Measurements from ENCODE around the gene ZNF728. TPM values are rescaled to one million over a fixed set of nuclear protein-coding genes. Genes with fewer than 3 reads are reported as not detected.
"Not testable (repeated sequence)": the region's sequence is repeated elsewhere in the genome, so short reads cannot be mapped to it uniquely, and the experiment has no call there.

Gene ZNF728
- not detected for polyA plus RNA-seq (ENCODE audit: insufficient read length)

DNA sequence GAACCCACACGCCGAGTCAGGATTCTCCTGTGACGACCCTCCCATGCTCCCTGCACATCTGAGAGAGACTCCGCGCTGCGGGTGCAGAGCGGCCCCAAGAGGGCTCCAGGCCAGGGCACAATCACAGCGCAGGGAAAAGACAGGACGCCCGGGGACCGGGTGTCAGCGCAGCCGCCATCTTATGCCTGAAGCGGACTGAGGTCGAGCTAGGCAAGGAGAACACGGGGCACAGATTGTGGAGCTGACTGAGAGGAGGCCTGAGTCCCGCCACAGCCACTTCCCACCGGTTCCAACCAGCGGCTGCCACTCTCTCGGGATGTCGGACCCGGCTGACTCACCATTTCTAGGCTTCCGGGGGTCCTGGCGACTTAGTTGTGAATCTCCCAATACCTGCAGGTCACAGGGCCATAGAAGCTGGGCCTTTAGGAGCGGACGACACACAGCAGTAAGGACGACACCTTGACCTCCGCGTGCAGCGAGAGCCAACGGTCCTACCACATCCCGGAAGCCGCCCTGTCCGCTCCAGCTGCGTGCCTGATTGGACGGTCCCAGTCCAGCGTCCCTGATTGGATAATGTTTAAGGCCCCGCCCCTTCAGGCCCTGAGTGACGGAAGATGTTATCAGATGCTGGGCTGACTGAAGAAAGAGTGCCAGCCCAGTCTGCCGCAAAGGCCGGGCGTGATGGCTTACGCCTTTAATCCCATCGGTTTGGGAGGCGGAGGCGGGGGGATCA, at the start of gene ZNF728:
Gene ZNF728 (minus strand): TSS at position 487 of the 733 bp plus-strand sequence. CDS start 146 bp downstream, at position 341.
- no peak for DNase-seq

- no peak for DNase-seq
These were observed 49.4 kb upstream of the ZNF728 start for GRCh38 chr19:23052349-23052748.

GRCh38 chr19:23049256-23049655, 46.3 kb upstream of the ZNF728 start:
- no peak for DNase-seq

DNA sequence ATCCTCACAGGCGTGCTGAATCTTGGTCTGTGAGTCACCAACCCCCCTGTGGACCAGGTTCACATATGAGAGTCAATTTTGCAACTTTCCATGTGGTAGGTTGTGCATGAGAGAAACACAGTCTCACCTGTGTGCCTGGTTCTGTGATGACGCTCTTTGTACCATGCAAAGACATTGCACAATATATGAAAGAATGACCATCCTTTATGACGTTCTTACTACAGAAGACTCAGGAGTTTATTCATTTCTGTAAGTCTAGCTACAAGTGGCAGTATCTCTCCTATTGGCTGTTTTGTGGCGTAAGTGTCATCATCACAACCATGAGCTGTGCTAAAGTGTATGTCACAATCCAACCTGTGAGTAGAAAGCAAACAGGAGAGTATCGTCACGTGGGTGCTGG, 43.8 kb upstream of the ZNF728 start:
- DNase-seq: no peak

DNA sequence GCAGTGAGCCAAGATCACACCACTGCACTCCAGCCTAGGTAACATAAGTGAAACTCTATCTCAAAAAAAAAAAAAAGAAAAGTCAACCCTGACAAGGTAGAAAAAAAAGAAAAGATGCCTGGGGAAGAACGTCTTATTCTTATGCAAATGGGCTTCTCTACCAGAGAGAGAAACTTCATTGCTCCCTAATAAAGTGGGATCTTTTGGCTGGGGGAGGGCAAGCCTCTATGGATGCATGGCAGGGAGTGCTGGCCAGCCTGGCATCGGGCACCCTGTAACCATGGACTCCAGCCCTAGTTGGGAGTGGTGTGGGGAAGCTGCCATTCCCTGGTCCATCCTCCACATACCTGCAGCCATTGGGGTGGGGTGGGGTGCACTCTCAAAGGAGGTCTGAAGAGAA, 30.7 kb upstream of the ZNF728 start:
- no peak for DNase-seq

DNA sequence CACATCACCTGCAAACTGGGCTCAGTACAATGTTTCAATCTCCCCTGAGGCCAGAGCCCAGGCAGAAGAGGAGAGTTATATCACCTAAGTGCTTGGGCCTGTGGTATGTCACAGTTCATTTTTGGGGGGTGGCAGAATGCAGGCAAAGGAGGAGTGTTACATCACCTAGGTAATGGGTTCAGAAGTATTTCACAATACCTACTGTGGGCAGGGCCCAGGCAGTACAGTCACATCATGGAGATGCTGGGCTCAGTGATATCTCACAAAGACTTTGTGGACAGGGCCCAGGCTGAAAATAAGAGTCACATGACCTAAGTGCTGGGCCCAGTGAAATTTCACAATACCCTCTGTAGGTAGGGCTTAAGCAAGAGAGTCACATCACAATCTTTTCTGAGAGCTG, 12.7 kb upstream of the ZNF728 start:
- no peak for DNase-seq

- not testable (repeated sequence) for DNase-seq
These were observed 8.0 kb downstream of the ZNF728 start for GRCh38 chr19:22994957-22995356.

GRCh38 chr19:22976248-22976647, 26.7 kb downstream of the ZNF728 start:
- DNase-seq: no peak

GRCh38 chr19:22975546-22976136, 27.3 kb downstream of the ZNF728 start:
- not testable (repeated sequence) for DNase-seq

DNA sequence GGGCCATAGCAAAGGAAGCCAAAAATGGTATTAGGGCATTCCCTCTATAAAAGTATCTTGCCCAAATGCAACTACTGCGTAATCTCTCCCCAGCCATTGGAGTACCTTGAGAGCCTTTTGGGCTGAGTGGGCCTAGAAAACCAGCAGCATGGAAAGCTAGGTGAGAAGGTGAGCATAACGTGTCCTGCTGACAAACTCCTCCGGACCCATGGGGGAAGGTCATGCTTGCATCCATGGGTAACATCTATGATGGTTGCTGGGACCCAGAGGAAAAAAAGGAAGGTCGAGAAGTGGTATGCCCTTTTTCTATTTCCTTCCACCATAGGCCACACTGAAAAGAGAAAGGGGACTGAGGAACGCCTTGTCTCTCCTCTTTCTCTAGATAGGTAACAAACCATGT, 57.4 kb downstream of the ZNF728 start:
- peak; percentile 0 for DNase-seq

DNA sequence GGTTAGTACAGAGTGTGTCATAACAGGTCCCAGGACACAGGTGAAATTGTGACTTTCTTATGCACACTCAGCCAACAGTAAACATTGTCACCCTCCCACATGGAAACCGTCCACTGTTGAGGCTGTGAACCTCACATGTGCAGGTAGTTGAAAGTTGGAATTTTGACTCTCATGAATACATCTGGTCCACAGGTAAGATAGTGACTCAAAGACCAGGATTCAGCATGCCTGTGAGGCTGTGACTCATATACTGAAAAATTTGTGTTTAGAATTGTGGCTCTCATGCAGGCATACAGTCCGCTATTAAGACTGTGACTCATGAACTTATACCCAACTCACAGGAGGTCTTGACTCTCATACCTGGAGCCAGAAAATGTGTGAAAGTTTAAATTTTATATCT, 67.8 kb downstream of the ZNF728 start:
- no peak for DNase-seq

DNA sequence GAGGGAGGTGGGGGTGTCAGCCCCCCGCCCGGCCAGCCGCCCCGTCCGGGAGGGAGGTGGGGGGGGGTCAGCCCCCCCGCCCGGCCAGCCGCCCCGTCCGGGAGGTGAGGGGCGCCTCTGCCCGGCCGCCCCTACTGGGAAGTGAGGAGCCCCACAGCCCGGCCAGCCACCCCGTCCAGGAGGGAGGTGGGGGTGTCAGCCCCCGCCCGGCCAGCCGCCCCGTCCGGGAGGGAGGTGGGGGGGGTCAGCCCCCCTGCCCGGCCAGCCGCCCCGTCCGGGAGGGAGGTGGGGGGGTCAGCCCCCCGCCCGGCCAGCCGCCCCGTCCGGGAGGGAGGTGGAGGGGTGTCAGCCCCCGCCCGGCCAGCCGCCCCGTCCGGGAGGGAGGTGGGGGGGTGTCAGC, 75.4 kb downstream of the ZNF728 start:
- not testable (repeated sequence) for DNase-seq

- not testable (repeated sequence) for DNase-seq
These were observed 77.8 kb downstream of the ZNF728 start for GRCh38 chr19:22925181-22925580.

Other genes starting within 250 kb of the ZNF728 start
- 0.23 TPM for gene ZNF99, start 219.0 kb downstream of the ZNF728 start, polyA plus RNA-seq (ENCODE audit: insufficient read length)
- not detected for gene ZNF723, start 170.9 kb downstream of the ZNF728 start, polyA plus RNA-seq (ENCODE audit: insufficient read length)
- gene ZNF730, start 113.8 kb upstream of the ZNF728 start, polyA plus RNA-seq (ENCODE audit: insufficient read length): 2.7 TPM
- gene ZNF724, start 247.2 kb upstream of the ZNF728 start, polyA plus RNA-seq (ENCODE audit: insufficient read length): 2.4 TPM

Data from hindlimb muscle (tissue), 1 donor.